ENCODE measurements around the gene BCKDHA.
"Not testable (repeated sequence)": the region's sequence is repeated elsewhere in the genome, so short reads cannot be mapped to it uniquely, and the experiment has no call there.

BCKDHA gene

DNA sequence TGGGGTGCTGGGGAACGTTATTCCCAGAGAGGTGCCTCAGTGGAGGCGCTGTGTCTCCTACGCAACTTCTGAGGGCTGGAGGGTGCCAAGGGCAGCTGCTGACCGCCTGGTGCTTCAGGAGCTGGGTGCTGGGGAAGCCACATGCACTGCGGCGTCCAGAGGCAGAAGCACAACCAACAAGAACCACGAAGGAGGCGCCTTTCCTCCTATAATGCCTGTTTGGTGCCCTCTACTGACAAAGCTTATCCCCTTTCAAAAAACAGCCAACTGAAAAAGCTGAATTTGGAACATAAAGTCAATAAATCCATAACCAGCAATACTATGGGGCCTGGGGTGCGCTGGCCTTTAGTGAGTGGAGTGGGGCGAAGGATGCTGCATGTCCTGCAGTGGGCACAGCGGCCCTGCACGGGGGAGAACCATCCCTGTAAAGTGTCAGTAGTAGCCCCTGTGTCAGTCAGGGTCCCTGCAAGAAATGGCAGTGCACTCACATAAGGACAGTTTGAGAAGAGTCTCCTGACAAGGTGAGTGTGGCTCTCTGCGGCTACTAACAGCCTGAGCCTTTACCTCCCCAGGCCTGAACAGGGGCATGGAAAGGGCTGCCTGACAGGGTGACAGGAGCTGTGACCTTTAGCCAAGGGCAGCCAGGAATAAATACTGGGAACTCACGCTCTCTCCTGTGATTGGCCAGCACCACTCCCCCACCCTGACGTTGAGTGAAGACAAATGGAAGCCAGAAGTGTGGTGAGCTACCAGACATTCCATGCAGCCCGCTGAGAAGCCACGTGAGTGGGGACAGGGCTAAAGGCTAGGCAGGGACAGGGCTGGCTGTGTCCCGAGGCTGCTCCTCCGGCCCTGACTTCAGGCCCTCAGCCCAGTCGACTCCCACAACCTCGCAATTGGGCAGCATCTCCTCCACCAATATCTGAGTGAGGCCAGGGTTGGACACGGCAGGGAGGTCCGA, 34.1 kb downstream of the BCKDHA start:
- TF ChIP-seq, protein P1, sequence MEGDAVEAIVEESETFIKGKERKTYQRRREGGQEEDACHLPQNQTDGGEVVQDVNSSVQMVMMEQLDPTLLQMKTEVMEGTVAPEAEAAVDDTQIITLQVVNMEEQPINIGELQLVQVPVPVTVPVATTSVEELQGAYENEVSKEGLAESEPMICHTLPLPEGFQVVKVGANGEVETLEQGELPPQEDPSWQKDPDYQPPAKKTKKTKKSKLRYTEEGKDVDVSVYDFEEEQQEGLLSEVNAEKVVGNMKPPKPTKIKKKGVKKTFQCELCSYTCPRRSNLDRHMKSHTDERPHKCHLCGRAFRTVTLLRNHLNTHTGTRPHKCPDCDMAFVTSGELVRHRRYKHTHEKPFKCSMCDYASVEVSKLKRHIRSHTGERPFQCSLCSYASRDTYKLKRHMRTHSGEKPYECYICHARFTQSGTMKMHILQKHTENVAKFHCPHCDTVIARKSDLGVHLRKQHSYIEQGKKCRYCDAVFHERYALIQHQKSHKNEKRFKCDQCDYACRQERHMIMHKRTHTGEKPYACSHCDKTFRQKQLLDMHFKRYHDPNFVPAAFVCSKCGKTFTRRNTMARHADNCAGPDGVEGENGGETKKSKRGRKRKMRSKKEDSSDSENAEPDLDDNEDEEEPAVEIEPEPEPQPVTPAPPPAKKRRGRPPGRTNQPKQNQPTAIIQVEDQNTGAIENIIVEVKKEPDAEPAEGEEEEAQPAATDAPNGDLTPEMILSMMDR (IDR thresholded peaks at IDR 0.05), result no peak
- no peak overlapping the region for H3K27ac ChIP-seq
- no peak overlapping the region for H3K4me3 ChIP-seq
- no peak for DNase-seq (ENCODE audit: low spot score)

DNA sequence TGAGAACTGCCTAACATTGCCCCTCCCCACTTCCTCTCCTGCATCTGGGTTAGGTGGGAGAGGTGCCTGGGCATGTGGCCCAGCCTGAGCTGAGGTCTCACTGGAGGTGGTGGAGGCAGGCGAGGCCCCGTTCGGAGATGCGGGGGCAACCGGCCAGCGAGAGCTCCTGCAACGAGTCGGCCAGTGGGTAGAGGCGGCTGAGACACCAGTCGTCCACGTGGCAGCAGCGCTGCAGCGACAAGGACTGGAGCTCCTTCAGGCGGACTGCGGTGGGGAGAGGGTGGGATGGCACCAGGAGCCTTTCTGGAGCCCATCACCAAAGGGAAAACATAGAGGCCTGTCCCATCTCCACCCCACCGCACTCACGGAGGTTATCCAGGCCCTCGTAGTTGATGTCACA, 35.6 kb downstream of the BCKDHA start:
- TF ChIP-seq, protein P1 (IDR thresholded peaks at IDR 0.05), result no peak
- H3K27ac ChIP-seq, result no peak overlapping the region
- H3K4me3 ChIP-seq, result no peak overlapping the region
- DNase-seq (ENCODE audit: low spot score), result no peak

DNA sequence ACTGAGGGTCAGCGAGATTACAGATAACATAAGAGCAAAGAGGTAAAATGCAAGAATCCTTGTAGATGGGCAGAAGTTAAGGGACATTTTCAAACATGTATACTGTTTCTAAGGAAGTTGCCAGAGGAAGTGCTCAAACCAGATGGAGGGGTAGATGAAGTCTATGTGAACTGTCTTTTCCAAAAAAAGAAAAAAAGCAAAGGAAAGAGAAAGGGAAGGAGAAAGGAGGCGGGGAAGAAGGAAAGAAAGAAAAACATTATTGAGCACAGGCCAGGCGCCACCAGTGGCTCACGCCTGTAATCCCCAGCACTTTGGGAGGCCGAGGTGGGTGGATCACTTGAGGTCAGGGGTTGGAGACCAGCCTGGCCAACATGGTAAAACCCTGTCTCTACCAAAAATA, 36.8 kb downstream of the BCKDHA start:
- DNase-seq (ENCODE audit: low spot score), result no peak
- no peak overlapping the region for H3K4me3 ChIP-seq
- H3K27ac ChIP-seq, result no peak overlapping the region
- TF ChIP-seq, protein P1 (IDR thresholded peaks at IDR 0.05), result no peak

DNA sequence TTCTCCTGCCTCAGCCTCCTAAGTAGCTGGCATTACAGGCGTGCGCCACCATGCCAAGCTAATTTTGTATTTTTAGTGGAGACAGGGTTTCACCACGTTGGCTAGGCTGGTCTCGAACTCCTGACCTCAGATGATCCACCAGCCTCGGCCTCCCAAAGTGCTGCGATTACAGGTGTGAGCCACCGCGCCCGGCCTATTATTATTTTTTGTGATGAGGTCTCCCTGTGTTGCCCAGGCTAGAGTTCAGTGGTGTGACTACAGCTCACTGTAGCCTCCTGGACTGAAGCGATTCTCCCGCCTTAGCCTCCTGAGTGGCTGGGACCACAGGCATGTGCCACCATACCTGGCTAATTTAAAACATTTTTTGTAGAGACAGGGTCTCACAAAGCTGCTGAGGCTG, 37.8 kb downstream of the BCKDHA start:
- H3K27ac ChIP-seq; DNase-seq (ENCODE audit: low spot score); H3K4me3 ChIP-seq: not testable (repeated sequence)

DNA sequence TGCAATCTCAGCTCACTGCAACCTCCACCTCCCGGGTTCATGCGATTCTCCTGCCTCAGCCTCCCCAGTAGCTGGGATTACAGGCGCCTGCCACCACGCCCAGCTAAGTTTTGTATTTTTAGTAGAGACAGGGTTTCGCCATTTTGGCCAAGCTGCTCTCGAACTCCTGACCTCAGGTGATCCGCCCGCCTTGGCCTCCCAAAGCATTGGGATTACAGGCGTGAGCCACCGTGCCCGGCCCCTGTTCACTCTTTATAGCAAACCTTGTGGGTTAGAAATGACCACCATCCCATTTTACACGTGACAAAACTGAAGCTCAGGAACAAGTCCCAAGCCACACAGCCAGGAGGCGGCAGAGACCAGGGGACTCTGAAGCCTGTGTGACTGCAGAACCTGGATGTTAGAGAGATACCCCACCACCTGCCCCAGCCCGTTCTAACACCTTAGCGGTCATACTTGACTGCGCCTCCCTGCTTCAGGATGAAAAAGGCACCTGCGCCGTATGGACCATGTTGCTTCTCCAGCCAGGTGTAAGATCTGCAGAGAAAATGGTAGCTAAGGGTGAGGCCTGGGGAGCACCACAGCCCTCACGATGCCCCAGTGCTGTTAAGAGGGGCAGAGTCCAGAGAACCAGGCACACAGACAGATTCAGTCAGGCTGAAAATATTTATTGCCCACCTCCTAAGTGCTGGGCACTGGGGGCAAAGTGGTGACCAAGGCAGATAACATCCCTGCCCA, 38.5 kb downstream of the BCKDHA start:
- no peak overlapping the region for H3K4me3 ChIP-seq
- no peak for DNase-seq (ENCODE audit: low spot score)

DNA sequence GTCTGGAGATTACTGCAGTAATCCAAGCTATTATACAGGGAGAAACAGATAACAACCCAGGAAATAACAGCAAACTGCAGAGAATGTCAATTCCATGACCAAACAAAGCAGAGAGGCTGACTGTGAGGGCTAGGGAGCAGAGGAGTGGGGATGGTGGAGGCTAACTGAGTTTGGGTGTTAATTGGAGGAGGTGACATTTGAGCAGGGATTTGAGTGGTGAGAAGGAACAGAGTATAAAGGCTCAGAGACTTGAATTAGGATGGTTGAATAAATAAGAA, 39.0 kb downstream of the BCKDHA start:
- DNase-seq (ENCODE audit: low spot score), result no peak
- Histone ChIP-seq H3K27ac (no peak overlapping the region), H3K4me3 (no peak overlapping the region)
- TF ChIP-seq, protein P1 (IDR thresholded peaks at IDR 0.05), result no peak

More for the DNA sequence above, 38.5 kb downstream of the BCKDHA start:
- no peak overlapping the region for H3K27ac ChIP-seq
- TF ChIP-seq, protein P1 (IDR thresholded peaks at IDR 0.05), result no peak

DNA sequence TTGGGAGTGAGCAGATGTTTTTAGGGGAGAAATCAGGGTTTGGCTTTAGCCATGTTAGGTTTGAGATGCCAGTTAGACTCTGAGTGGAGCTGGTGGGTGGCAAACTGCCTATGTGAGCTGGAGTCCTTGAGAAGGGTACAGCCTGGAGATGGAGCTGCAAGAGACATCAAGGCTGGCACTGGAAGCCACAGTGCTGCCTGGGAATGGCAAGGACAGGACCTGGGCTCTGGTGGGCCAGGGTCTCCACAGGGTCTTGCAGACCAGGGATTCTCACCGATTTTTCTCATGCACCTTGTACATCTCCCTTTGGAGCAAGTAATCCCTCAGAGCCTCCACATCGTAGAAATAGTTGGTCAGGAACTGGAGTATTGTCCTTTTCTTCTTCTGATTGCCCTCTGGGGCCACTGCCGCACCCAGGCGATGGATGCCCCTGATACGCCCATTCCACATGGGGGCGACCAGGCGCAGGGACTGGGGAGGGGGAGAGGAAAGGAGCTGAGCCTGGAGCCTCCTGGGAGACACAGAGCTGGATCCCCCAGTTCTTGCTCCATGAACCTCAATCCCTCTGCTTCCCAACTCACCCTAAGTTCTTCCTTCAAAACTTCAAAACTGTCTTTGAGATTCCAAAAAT, 40.4 kb downstream of the BCKDHA start:
- no peak for DNase-seq (ENCODE audit: low spot score)
- no peak overlapping the region for H3K27ac ChIP-seq
- H3K4me3 ChIP-seq, result no peak overlapping the region

More for the DNA sequence above, 40.4 kb downstream of the BCKDHA start:
- TF ChIP-seq, protein P1 (IDR thresholded peaks at IDR 0.05), result no peak

Measured in coronary artery (tissue), 2 donors.